Transverse colon (tissue), 4 donors: Measurements from ENCODE around the gene FAM117B. TPM values are rescaled to one million over a fixed set of nuclear protein-coding genes. Genes with fewer than 3 reads are reported as not detected.

Source experiments
- DNase-seq: peaks from one replicate; pipeline ENCODE4 v3.0.0-alpha.2; 2019
- H3K27ac ChIP-seq, 4 donors: fragments of 200-600 bp; sonication (generic); 2 replicates each; pipeline ENCODE4 v1.5.1; 2016 to 2018; ENCODE audit warnings: inconsistent platforms in 4 of 4
- H3K27me3 ChIP-seq: fragments of 200-600 bp; sonication (generic); 2 replicates; pipeline ENCODE4 v1.5.1; 2017; ENCODE audit warnings: inconsistent platforms
- H3K36me3 ChIP-seq, 4 donors: fragments of 200-600 bp; sonication (generic); 2 replicates each; pipeline ENCODE4 v1.5.1; 2017 to 2019; ENCODE audit warnings: inconsistent platforms in 4 of 4
- H3K4me1 ChIP-seq, 4 donors: fragments of 200-600 bp; sonication (generic); 2 replicates each; pipeline ENCODE4 v1.5.1; 2017 to 2020; ENCODE audit warnings: inconsistent platforms in 4 of 4
- H3K4me3 ChIP-seq, 4 donors: fragments of 200-600 bp; sonication (generic); 1 replicate in 1 of 4; 2 replicates in 3 of 4; pipeline versions ENCODE4 v1.5.1 to v1.6.1; 2017 to 2019; ENCODE audit warnings: inconsistent platforms in 4 of 4
- H3K9me3 ChIP-seq, 2 donors: fragments of 200-600 bp; sonication (generic); 2 replicates each; pipeline ENCODE4 v1.5.1; 2017 to 2019; ENCODE audit warnings: inconsistent platforms in 2 of 2
- CTCF ChIP-seq, 5 experiments: fragments of 200-600 bp in 3 of 5; fragments of 450-650 bp in 2 of 5; sonication (generic) in 3 of 5; IDR thresholded peaks; 1 replicate in 2 of 5; 2 replicates in 3 of 5; pipeline ENCODE4 v1.5.1; 2016 to 2017; ENCODE audit warnings: antibody characterized with exemption in 5 of 5, inconsistent platforms in 3 of 5, mild to moderate bottlenecking in 2 of 5, moderate library complexity in 1 of 5
- EP300 ChIP-seq: sonication (generic); formaldehyde crosslinking; IDR thresholded peaks from one replicate; pipeline ENCODE4 v1.6.1; 2017; ENCODE audit warnings: antibody characterized with exemption, low read depth
- POLR2A ChIP-seq: fragments of 450-650 bp; IDR thresholded peaks from one replicate; pipeline ENCODE4 v1.6.1; 2016; ENCODE audit warnings: antibody characterized with exemption, mild to moderate bottlenecking, moderate library complexity
- POLR2AphosphoS5 ChIP-seq, 3 donors: sonication (generic); formaldehyde crosslinking; IDR thresholded peaks; one replicate each; pipeline ENCODE4 v1.6.1; 2016; ENCODE audit warnings: antibody characterized with exemption in 3 of 3
- WGBS, 2 donors: methylation state at CpG; one replicate each; pipeline ENCODE4 v1.1.5; 2018; ENCODE audit warnings: low coverage in 1 of 2; 5-methylcytosine and 5-hydroxymethylcytosine counted together
- in situ Hi-C, 4 donors: fragments of 200-750 bp; cut with MboI; loops; one replicate each; pipeline versions ENCODE4 v1.15.0 to v1.15.1; 2017; ENCODE audit warnings: low sequenced_read_pairs in 3 of 4, low pct_ligation_motif_present in 1 of 4, low pct_unique_long_range_greater_than_20kb in 1 of 4
- intact Hi-C: fragments of 100-400 bp; cut with DNase I; formaldehyde crosslinking; loops from one replicate; pipeline ENCODE4 v1.15.1; 2023; ENCODE audit warnings: low total_unique reads
- total RNA-seq, 4 donors: library from RNA; depleted of rRNA; stranded (reverse); fragments of >200 nt; gene quantifications; one replicate each; pipeline ENCODE4 v1.1.0, GENCODE V29; 2016

Gene FAM117B
- total RNA-seq, 4 donors from 2014 or later, result 11.1 to 21.3 (median 18.1) TPM

GRCh38 chr2:202773301-202773973 is 138.7 kb downstream of the FAM117B start:
- no peak for DNase-seq
- Histone ChIP-seq H3K36me3 (peaks cover 0 to 12% (median 6%) of the 10 kb centered on the region in 4 donors), H3K27me3 (no peaks in the 10 kb centered on the region), H3K9me3 (no peaks in the 10 kb centered on the region), H3K4me3 (no peak overlapping the region), H3K4me1 (peaks cover 0 to 5% (median 0%) of the 10 kb centered on the region in 4 donors), H3K27ac (no peak overlapping the region)
- TF ChIP-seq POLR2AphosphoS5 (IDR thresholded peaks at IDR 0.05) (no peak), POLR2A (no peak), CTCF (IDR thresholded peaks at IDR 0.05) (no peak), EP300 (no peak)
- 81 to 86% methylated on average over 6 of the region's 6 CpGs for WGBS, 2 donors
- intact Hi-C loops, result no loop called here
- in situ Hi-C loops, result loop anchor here in 1 of 4 donors (25.0 kb wide), 1 partner anchor 186 kb away; no protein-coding TSS in a partner anchor

- Histone ChIP-seq H3K4me1 (peaks cover 0 to 5% (median 0%) of the 10 kb centered on the region in 4 donors), H3K27me3 (no peaks in the 10 kb centered on the region), H3K4me3 (no peak overlapping the region), H3K9me3 (no peaks in the 10 kb centered on the region), H3K27ac (no peak overlapping the region), H3K36me3 (peaks cover 0 to 12% (median 6%) of the 10 kb centered on the region in 4 donors)
- 96 to 100% methylated on average over 3 to 37 of the region's 37 CpGs for WGBS, 2 donors
- TF ChIP-seq POLR2AphosphoS5 (IDR thresholded peaks at IDR 0.05), result no peak
- no peak for TF ChIP-seq EP300
- no peak for TF ChIP-seq CTCF (IDR thresholded peaks at IDR 0.05)
- no peak for TF ChIP-seq POLR2A
- DNase-seq, result no peak
- intact Hi-C loops, result no loop called here
- in situ Hi-C loops, result loop anchor here in 1 of 4 donors (25.0 kb wide), 1 partner anchor 187 kb away; no protein-coding TSS in a partner anchor
These were observed 139.3 kb downstream of the FAM117B start for GRCh38 chr2:202774104-202774503.

- Histone ChIP-seq H3K36me3 (peaks cover 0 to 3% (median 0%) of the 10 kb centered on the region in 4 donors), H3K27me3 (no peaks in the 10 kb centered on the region), H3K4me3 (no peak overlapping the region), H3K9me3 (no peaks in the 10 kb centered on the region), H3K27ac (no peak overlapping the region), H3K4me1 (no peaks in the 10 kb centered on the region)
- TF ChIP-seq POLR2AphosphoS5 (IDR thresholded peaks at IDR 0.05), result no peak
- in situ Hi-C loops, result no loop called here
- 84 to 91% methylated on average over 2 of the region's 2 CpGs for WGBS, 2 donors
- no peak for DNase-seq
- intact Hi-C loops, result no loop called here
These were observed 143.4 kb downstream of the FAM117B start for GRCh38 chr2:202778217-202778616.

- Histone ChIP-seq H3K27me3 (no peaks in the 10 kb centered on the region), H3K27ac (no peak overlapping the region), H3K9me3 (no peaks in the 10 kb centered on the region), H3K36me3 (peaks cover 0 to 3% (median 0%) of the 10 kb centered on the region in 4 donors), H3K4me3 (no peak overlapping the region), H3K4me1 (no peaks in the 10 kb centered on the region)
- intact Hi-C loops, result no loop called here
- no peak for DNase-seq
- TF ChIP-seq EP300 (no peak), POLR2AphosphoS5 (IDR thresholded peaks at IDR 0.05) (no peak), POLR2A (no peak)
- in situ Hi-C loops, result no loop called here
These were observed 145.8 kb downstream of the FAM117B start for GRCh38 chr2:202780514-202781021.

GRCh38 chr2:202782940-202783558 is 148.3 kb downstream of the FAM117B start:
- WGBS, 2 donors, result 75 to 90% methylated on average over 2 to 3 of the region's 3 CpGs
- Histone ChIP-seq H3K27ac (no peak overlapping the region), H3K9me3 (no peaks in the 10 kb centered on the region), H3K4me3 (no peak overlapping the region), H3K27me3 (no peaks in the 10 kb centered on the region), H3K4me1 (no peaks in the 10 kb centered on the region), H3K36me3 (peaks cover 0 to 3% (median 0%) of the 10 kb centered on the region in 4 donors)
- TF ChIP-seq EP300, result no peak
- TF ChIP-seq CTCF (IDR thresholded peaks at IDR 0.05), result no peak
- no peak for TF ChIP-seq POLR2A
- in situ Hi-C loops, result no loop called here
- DNase-seq, result no peak
- intact Hi-C loops, result no loop called here
